ENCODE data around the gene PTPRN2. TPM values are rescaled to one million over a fixed set of nuclear protein-coding genes. Genes with fewer than 3 reads are reported as not detected.
"Not testable (repeated sequence)": the region's sequence is repeated elsewhere in the genome, so short reads cannot be mapped to it uniquely, and the experiment has no call there.

Gene PTPRN2
- total and polyA plus RNA-seq, 2 of the 13 experiments (the other 11 are each of a cell fraction or from before 2014, with no cell fraction given), result 2.5 to 24.2 TPM

DNA sequence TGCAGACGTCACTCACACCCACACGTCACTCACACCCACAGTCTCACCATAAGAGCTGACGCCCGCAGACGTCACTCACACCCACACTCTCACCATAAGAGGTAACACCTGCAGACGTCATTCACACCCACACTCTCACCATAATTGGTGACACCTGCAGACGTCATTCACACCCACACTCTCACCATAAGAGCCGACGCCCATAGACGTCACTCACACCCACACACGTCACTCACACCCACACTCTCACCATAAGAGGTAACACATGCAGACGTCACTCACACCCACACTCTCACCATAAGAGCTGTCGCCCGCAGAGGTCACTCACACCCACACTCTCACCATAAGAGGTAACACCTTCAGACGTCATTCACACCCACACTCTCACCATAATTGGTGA, 246.5 kb downstream of the PTPRN2 start:
- POLR2A ChIA-PET; ATAC-seq; FAIRE-seq; BruUV-seq (replicated peaks); H2AFZ ChIP-seq (ENCODE audit: low read length); H3K4me2 ChIP-seq (ENCODE audit: low read depth, low read length); CTCF ChIA-PET (ENCODE audit: low intra/inter-chr PET ratio, low total read pairs); H3K27ac ChIP-seq (ENCODE audit: extremely low read length, insufficient read depth, low read length); DNase-seq (ENCODE audit: low spot score); H3K36me3 ChIP-seq (replicated peaks in 1 of 2; ENCODE audit: control insufficient read depth in 1 of 2, insufficient read depth in 2 of 2, low read length in 2 of 2); H3K79me2 ChIP-seq (ENCODE audit: insufficient read depth, low read length); H3K27me3 ChIP-seq (ENCODE audit: control insufficient read depth in 1 of 2, insufficient read depth in 2 of 2, low read length in 2 of 2); H3K4me1 ChIP-seq (ENCODE audit: insufficient read depth, low read length); intact Hi-C loops (cut with micrococcal nuclease; ENCODE audit: unreplicated experiment); in situ Hi-C loops (cut with HindIII; ENCODE audit: extremely low pct_ligation_motif_present, low pct_unique_long_range_greater_than_20kb); H3K4me3 ChIP-seq (replicated peaks in 1 of 3; ENCODE audit: insufficient read depth in 1 of 3, low read depth in 2 of 3, low read length in 3 of 3); H3K9ac ChIP-seq (ENCODE audit: insufficient read depth, low read depth, low read length): not testable (repeated sequence)
- H4K20me1 ChIP-seq (ENCODE audit: insufficient read depth, low read length), result peaks cover 24% of the 10 kb centered on the region; the same call in 1 of the 2 replicates
- 73% methylated on average over 13 of the region's 15 CpGs for WGBS (ENCODE audit: low lambda C conversion rate)
- peaks cover 19% of the 10 kb centered on the region for H3K9me3 ChIP-seq (ENCODE audit: low read length)

DNA sequence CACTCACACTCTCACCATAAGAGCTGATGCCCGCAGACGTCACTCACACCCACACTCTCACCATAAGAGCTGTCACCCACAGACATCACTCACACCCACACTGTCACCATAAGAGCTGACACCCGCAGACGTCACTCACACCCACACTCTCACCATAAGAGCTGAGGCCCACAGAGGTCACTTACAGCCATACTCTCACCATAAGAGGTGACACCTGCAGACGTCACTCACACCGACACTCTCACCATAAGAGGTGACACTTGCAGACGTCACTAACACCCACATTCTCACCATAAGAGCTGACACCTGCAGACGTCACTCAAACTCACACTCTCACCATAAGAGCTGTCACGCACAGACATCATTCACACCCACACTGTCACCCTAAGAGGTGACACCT, 250.7 kb downstream of the PTPRN2 start:
- POLR2A ChIA-PET; H3K9ac ChIP-seq (ENCODE audit: insufficient read depth, low read depth, low read length); H4K20me1 ChIP-seq (ENCODE audit: insufficient read depth, low read length); H3K27me3 ChIP-seq (ENCODE audit: control insufficient read depth in 1 of 2, insufficient read depth in 2 of 2, low read length in 2 of 2); H3K79me2 ChIP-seq (ENCODE audit: insufficient read depth, low read length); H3K27ac ChIP-seq (ENCODE audit: extremely low read length, insufficient read depth, low read length); FAIRE-seq; BruUV-seq (replicated peaks); DNase-seq (ENCODE audit: low spot score); H3K4me1 ChIP-seq (ENCODE audit: insufficient read depth, low read length); H3K4me3 ChIP-seq (replicated peaks in 1 of 3; ENCODE audit: insufficient read depth in 1 of 3, low read depth in 2 of 3, low read length in 3 of 3); ATAC-seq; H3K4me2 ChIP-seq (ENCODE audit: low read depth, low read length); intact Hi-C loops (cut with micrococcal nuclease; ENCODE audit: unreplicated experiment); CTCF ChIA-PET (ENCODE audit: low intra/inter-chr PET ratio, low total read pairs); in situ Hi-C loops (cut with HindIII; ENCODE audit: extremely low pct_ligation_motif_present, low pct_unique_long_range_greater_than_20kb); H2AFZ ChIP-seq (ENCODE audit: low read length); H3K36me3 ChIP-seq (replicated peaks in 1 of 2; ENCODE audit: control insufficient read depth in 1 of 2, insufficient read depth in 2 of 2, low read length in 2 of 2): not testable (repeated sequence)
- peaks cover 16% of the 10 kb centered on the region for H3K9me3 ChIP-seq (ENCODE audit: low read length)
- WGBS (ENCODE audit: low lambda C conversion rate), result 79% methylated on average over 6 of the region's 9 CpGs

DNA sequence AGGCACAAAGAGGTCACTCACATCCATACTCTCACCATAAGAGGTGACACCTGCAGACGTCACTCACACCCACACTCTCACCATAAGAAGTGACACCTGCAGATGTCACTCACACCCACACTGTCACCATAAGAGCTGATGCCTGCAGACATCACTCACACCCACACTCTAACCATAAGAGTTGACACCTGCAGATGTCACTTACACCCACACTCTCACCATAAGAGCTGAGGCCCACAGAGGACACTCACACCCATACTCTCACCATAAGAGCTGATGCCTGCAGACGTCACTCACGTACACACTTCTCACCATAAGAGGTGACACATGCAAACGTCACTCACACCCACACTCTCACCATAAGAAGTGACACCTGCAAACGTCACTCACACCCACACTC, 255.1 kb downstream of the PTPRN2 start:
- BruUV-seq (replicated peaks); H3K36me3 ChIP-seq (replicated peaks in 1 of 2; ENCODE audit: control insufficient read depth in 1 of 2, insufficient read depth in 2 of 2, low read length in 2 of 2); ATAC-seq; H3K4me2 ChIP-seq (ENCODE audit: low read depth, low read length); H3K9ac ChIP-seq (ENCODE audit: insufficient read depth, low read depth, low read length); DNase-seq (ENCODE audit: low spot score); in situ Hi-C loops (cut with HindIII; ENCODE audit: extremely low pct_ligation_motif_present, low pct_unique_long_range_greater_than_20kb); H3K27me3 ChIP-seq (ENCODE audit: control insufficient read depth in 1 of 2, insufficient read depth in 2 of 2, low read length in 2 of 2); H3K4me1 ChIP-seq (ENCODE audit: insufficient read depth, low read length); H3K27ac ChIP-seq (ENCODE audit: extremely low read length, insufficient read depth, low read length); POLR2A ChIA-PET; H3K79me2 ChIP-seq (ENCODE audit: insufficient read depth, low read length); CTCF ChIA-PET (ENCODE audit: low intra/inter-chr PET ratio, low total read pairs); intact Hi-C loops (cut with micrococcal nuclease; ENCODE audit: unreplicated experiment); H3K4me3 ChIP-seq (replicated peaks in 1 of 3; ENCODE audit: insufficient read depth in 1 of 3, low read depth in 2 of 3, low read length in 3 of 3); H2AFZ ChIP-seq (ENCODE audit: low read length); FAIRE-seq: not testable (repeated sequence)
- Histone ChIP-seq H4K20me1 (ENCODE audit: insufficient read depth, low read length) (peaks cover 15% of the 10 kb centered on the region; the same call in 1 of the 2 replicates), H3K9me3 (ENCODE audit: low read length) (peaks cover 11% of the 10 kb centered on the region)
- 64% methylated on average over 4 of the region's 5 CpGs for WGBS (ENCODE audit: low lambda C conversion rate)
